PC-3 (cell line): Measurements from ENCODE around the gene PCID2. TPM values are rescaled to one million over a fixed set of nuclear protein-coding genes. Genes with fewer than 3 reads are reported as not detected.

Experiments used
- ATAC-seq: fragments of 200-7000 bp; cut with Tn5 transposase; 2 replicates; pipeline ENCODE4 v1.9.1; 2020; ENCODE audit warnings: mild to moderate bottlenecking, moderate library complexity
- BruUV-seq: library from RNA; stranded (reverse); fragments of 400-500 nt; replicated peaks from 2 replicates; lab custom pipeline; 2021; lab: Mats Ljungman, UMichigan
- CTCF ChIA-PET: fragments of 300-600 bp; sonication (Branson Sonifier 250); formaldehyde crosslinking; loops from one replicate; lab custom pipeline; 2022; ENCODE audit warnings: antibody characterized with exemption; lab: Charles Lee
- POLR2A ChIA-PET: fragments of 300-600 bp; sonication (Branson Sonifier 250); formaldehyde crosslinking; loops from one replicate; lab custom pipeline; 2022; ENCODE audit warnings: antibody characterized with exemption; ENCODE audit not compliant: unreplicated experiment; lab: Charles Lee
- DNase-seq: peaks from one replicate; pipeline ENCODE4 v3.0.0-alpha.2; 2015
- H2AFZ ChIP-seq: fragments of 300-600 bp; sonication (generic); 2 replicates; pipeline ENCODE4 v1.6.0; 2016; ENCODE audit warnings: antibody characterized with exemption, low read length
- H3F3A ChIP-seq: fragments of 300-600 bp; sonication (generic); one replicate; pipeline ENCODE4 v1.6.0; 2017; ENCODE audit warnings: antibody characterized with exemption, low read length, control low read depth, mild to moderate bottlenecking; ENCODE audit not compliant: unreplicated experiment
- H3K27ac ChIP-seq: fragments of 300-600 bp; sonication (generic); 2 replicates; pipeline ENCODE4 v1.5.1; 2016; ENCODE audit warnings: mild to moderate bottlenecking, low read length
- H3K27me3 ChIP-seq: fragments of 300-600 bp; sonication (generic); 2 replicates; pipeline ENCODE4 v1.6.1; 2016; ENCODE audit warnings: low read length, mixed read lengths
- H3K36me3 ChIP-seq: fragments of 300-600 bp; sonication (generic); 2 replicates; pipeline ENCODE4 v1.6.1; 2016; ENCODE audit warnings: low read depth, mixed run types, low read length, mixed read lengths
- H3K4me1 ChIP-seq: fragments of 300-600 bp; sonication (generic); 2 replicates; pipeline ENCODE4 v1.5.1; 2016; ENCODE audit warnings: low read length; ENCODE audit not compliant: insufficient read depth
- H3K4me2 ChIP-seq: fragments of 300-600 bp; sonication (generic); 2 replicates; pipeline ENCODE4 v1.6.0; 2016; ENCODE audit warnings: low read length
- H3K4me3 ChIP-seq: fragments of 300-600 bp; sonication (generic); 2 replicates; pipeline ENCODE4 v1.5.1; 2016; ENCODE audit warnings: mild to moderate bottlenecking, low read length, mixed read lengths
- H3K79me2 ChIP-seq: fragments of 300-600 bp; sonication (generic); 2 replicates; pipeline ENCODE4 v1.6.1; 2017; ENCODE audit warnings: low read length, mixed read lengths
- H3K9ac ChIP-seq: fragments of 300-600 bp; sonication (generic); 2 replicates; pipeline ENCODE4 v1.6.0; 2016; ENCODE audit warnings: mild to moderate bottlenecking, low read length
- H3K9me2 ChIP-seq: fragments of 300-600 bp; sonication (generic); replicated peaks from 2 replicates; pipeline ENCODE4 v1.6.1; 2016; ENCODE audit warnings: mixed run types, low read length, mixed read lengths
- H3K9me3 ChIP-seq: fragments of 300-600 bp; sonication (generic); 2 replicates; pipeline ENCODE4 v1.6.1; 2016; ENCODE audit warnings: low read length, mixed read lengths
- H4K20me1 ChIP-seq: fragments of 300-600 bp; sonication (generic); 2 replicates; pipeline ENCODE4 v1.6.1; 2016; ENCODE audit warnings: low read length, mixed read lengths
- EZH2 ChIP-seq: fragments of 300-600 bp; sonication (generic); IDR thresholded peaks from one replicate; pipeline ENCODE4 v1.6.1; 2017; ENCODE audit warnings: antibody characterized with exemption, mild to moderate bottlenecking, low read length; ENCODE audit not compliant: unreplicated experiment
- EZH2phosphoT487 ChIP-seq: fragments of 300-600 bp; sonication (generic); IDR thresholded peaks from 2 replicates; pipeline ENCODE4 v1.6.1; 2018; ENCODE audit warnings: mild to moderate bottlenecking, antibody characterized with exemption, low read length, borderline replicate concordance
- intact Hi-C: fragments of 100-400 bp; cut with micrococcal nuclease; formaldehyde crosslinking; loops from 2 replicates; pipeline ENCODE4 v1.9.0; 2023
- total RNA-seq: library from RNA; depleted of rRNA; stranded (reverse); fragments of >200 nt; gene quantifications from 2 replicates; pipeline ENCODE4 v1.2.3, GENCODE V29; 2014
- TF ChIP-seq, protein P1 (sequence below): fragments of 300-600 bp; sonication (generic); conservative IDR thresholded peaks from 2 replicates; pipeline ENCODE4 v1.5.1; 2017; ENCODE audit warnings: antibody characterized with exemption, low read depth, mild to moderate bottlenecking, low read length

The PCID2 gene
- total RNA-seq, 1 experiment from 2014 or later, result 39.4 TPM

DNA sequence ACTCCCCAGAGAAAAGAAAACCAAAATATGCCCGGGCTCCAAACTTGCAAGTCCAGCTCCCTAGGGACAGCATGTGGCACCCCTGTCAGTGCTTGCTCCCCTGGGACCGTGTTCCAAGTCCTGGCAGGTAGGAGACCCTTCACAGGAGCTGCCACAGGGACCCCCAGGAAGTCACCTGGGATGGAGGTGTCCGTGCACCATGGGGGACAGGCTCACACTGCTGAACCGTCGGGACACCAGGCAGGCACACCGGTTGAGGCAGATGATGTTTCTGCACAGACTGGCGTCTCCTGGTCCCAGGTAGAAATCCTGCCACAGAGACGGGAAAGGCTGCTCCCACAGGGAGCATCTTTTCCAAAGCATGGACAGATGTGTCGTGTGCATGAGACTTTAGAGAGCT lies 61.7 kb downstream of the PCID2 start:
- Histone ChIP-seq H3K4me3 (no peak overlapping the region), H3K79me2 (no peaks in the 10 kb centered on the region), H3K27me3 (no peaks in the 10 kb centered on the region), H3K9me3 (no peaks in the 10 kb centered on the region), H3K27ac (no peak overlapping the region), H2AFZ (no peak overlapping the region), H3K4me2 (no peak overlapping the region), H3K36me3 (no peaks in the 10 kb centered on the region), H3F3A (no peaks in the 10 kb centered on the region), H3K9ac (no peak overlapping the region), H4K20me1 (no peaks in the 10 kb centered on the region), H3K9me2 (no peaks in the 10 kb centered on the region), H3K4me1 (no peaks in the 10 kb centered on the region)
- TF ChIP-seq EZH2 (no peak), EZH2phosphoT487 (no peak)
- TF ChIP-seq, protein P1, sequence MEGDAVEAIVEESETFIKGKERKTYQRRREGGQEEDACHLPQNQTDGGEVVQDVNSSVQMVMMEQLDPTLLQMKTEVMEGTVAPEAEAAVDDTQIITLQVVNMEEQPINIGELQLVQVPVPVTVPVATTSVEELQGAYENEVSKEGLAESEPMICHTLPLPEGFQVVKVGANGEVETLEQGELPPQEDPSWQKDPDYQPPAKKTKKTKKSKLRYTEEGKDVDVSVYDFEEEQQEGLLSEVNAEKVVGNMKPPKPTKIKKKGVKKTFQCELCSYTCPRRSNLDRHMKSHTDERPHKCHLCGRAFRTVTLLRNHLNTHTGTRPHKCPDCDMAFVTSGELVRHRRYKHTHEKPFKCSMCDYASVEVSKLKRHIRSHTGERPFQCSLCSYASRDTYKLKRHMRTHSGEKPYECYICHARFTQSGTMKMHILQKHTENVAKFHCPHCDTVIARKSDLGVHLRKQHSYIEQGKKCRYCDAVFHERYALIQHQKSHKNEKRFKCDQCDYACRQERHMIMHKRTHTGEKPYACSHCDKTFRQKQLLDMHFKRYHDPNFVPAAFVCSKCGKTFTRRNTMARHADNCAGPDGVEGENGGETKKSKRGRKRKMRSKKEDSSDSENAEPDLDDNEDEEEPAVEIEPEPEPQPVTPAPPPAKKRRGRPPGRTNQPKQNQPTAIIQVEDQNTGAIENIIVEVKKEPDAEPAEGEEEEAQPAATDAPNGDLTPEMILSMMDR, result no peak
- POLR2A ChIA-PET, result no interaction called here
- CTCF ChIA-PET, result no interaction called here
- intact Hi-C loops, result no loop called here
- BruUV-seq, result no TSS peak
- ATAC-seq, result no peak
- no peak for DNase-seq

GRCh38 chr13:113145911-113146598 lies 62.4 kb downstream of the PCID2 start:
- Histone ChIP-seq H3K4me1 (no peaks in the 10 kb centered on the region), H3K36me3 (no peaks in the 10 kb centered on the region), H3K9me3 (no peaks in the 10 kb centered on the region), H3K9ac (no peak overlapping the region), H4K20me1 (no peaks in the 10 kb centered on the region), H3K4me2 (no peak overlapping the region), H3K4me3 (no peak overlapping the region), H3K27ac (no peak overlapping the region), H3K9me2 (no peaks in the 10 kb centered on the region), H2AFZ (no peak overlapping the region), H3K79me2 (no peaks in the 10 kb centered on the region), H3F3A (no peaks in the 10 kb centered on the region), H3K27me3 (no peaks in the 10 kb centered on the region)
- TF ChIP-seq, protein P1, result no peak
- TF ChIP-seq EZH2 (no peak), EZH2phosphoT487 (no peak)
- ChIA-PET CTCF (no interaction called here), POLR2A (no interaction called here)
- ATAC-seq (no peak), DNase-seq (no peak)
- BruUV-seq, result no TSS peak
- intact Hi-C loops, result no loop called here

- TF ChIP-seq EZH2phosphoT487 (no peak), EZH2 (no peak)
- TF ChIP-seq, protein P1, result no peak
- Histone ChIP-seq H3K9ac (no peak overlapping the region), H3K9me2 (no peaks in the 10 kb centered on the region), H3K36me3 (no peaks in the 10 kb centered on the region), H3K4me1 (no peaks in the 10 kb centered on the region), H3K4me2 (no peak overlapping the region), H3F3A (no peaks in the 10 kb centered on the region), H3K27ac (no peak overlapping the region), H4K20me1 (no peaks in the 10 kb centered on the region), H3K4me3 (no peak overlapping the region), H2AFZ (no peak overlapping the region), H3K79me2 (no peaks in the 10 kb centered on the region), H3K27me3 (no peaks in the 10 kb centered on the region), H3K9me3 (no peaks in the 10 kb centered on the region)
- ChIA-PET CTCF (no interaction called here), POLR2A (no interaction called here)
- no peak for ATAC-seq
- BruUV-seq, result no TSS peak
- intact Hi-C loops, result no loop called here
- DNase-seq, result no peak
Observed at GRCh38 chr13:113145496-113145895, 63.0 kb downstream of the PCID2 start.
